Putamen (tissue), 1 donor: ENCODE results near the gene SPATA32.
A peak's percentile ranks its signal among the peaks of the same experiment; 100 is the strongest.

ENCODE experiments used
- DNase-seq: peaks from one replicate; pipeline ENCODE4 v3.0.0-alpha.2; 2016; ENCODE audit warnings: low spot score

The SPATA32 gene

GRCh38 chr17:45293413-45294211 is 31.7 kb upstream of the SPATA32 start:
- DNase-seq, result no peak

- no peak for DNase-seq
These were observed 31.0 kb upstream of the SPATA32 start for GRCh38 chr17:45292696-45293412.

GRCh38 chr17:45291171-45291805 is 29.4 kb upstream of the SPATA32 start:
- DNase-seq, result no peak

GRCh38 chr17:45290269-45290765 is 28.4 kb upstream of the SPATA32 start:
- no peak for DNase-seq

- no peak for DNase-seq
These were observed 27.7 kb upstream of the SPATA32 start for GRCh38 chr17:45289301-45290268.

GRCh38 chr17:45288825-45289224 is 26.9 kb upstream of the SPATA32 start:
- DNase-seq, result no peak

- no peak for DNase-seq
These were observed 25.9 kb upstream of the SPATA32 start for GRCh38 chr17:45287526-45288500.

- DNase-seq, result no peak
These were observed 24.4 kb upstream of the SPATA32 start for GRCh38 chr17:45286286-45286685.

- DNase-seq, result no peak
These were observed 22.6 kb upstream of the SPATA32 start for GRCh38 chr17:45284176-45285140.

GRCh38 chr17:45283711-45284110 is 21.8 kb upstream of the SPATA32 start:
- no peak for DNase-seq

GRCh38 chr17:45282683-45283644 is 21.1 kb upstream of the SPATA32 start:
- no peak for DNase-seq

- no peak for DNase-seq
These were observed 18.0 kb upstream of the SPATA32 start for GRCh38 chr17:45279898-45280297.

- no peak for DNase-seq
These were observed 16.1 kb upstream of the SPATA32 start for GRCh38 chr17:45277992-45278391.

GRCh38 chr17:45277216-45277849 is 15.4 kb upstream of the SPATA32 start:
- peak; percentile 87 for DNase-seq

GRCh38 chr17:45276031-45276430 is 14.1 kb upstream of the SPATA32 start:
- no peak for DNase-seq

GRCh38 chr17:45274033-45274432 is 12.1 kb upstream of the SPATA32 start:
- no peak for DNase-seq

- DNase-seq, result no peak
These were observed 11.7 kb upstream of the SPATA32 start for GRCh38 chr17:45273551-45273957.
